HG02943 (cell line): ENCODE results near the gene MRGPRE.

ENCODE experiments used
- ATAC-seq: cut with Tn5 transposase; IDR thresholded peaks from one replicate; pipeline ENCODE4 v1.9.1; 2021; ENCODE audit warnings: mild to moderate bottlenecking, low read depth, moderate library complexity; ENCODE audit not compliant: unreplicated experiment

Gene MRGPRE

GRCh38 chr11:3227568-3228444, 4.4 kb downstream of the MRGPRE start:
- ATAC-seq, result no peak

DNA sequence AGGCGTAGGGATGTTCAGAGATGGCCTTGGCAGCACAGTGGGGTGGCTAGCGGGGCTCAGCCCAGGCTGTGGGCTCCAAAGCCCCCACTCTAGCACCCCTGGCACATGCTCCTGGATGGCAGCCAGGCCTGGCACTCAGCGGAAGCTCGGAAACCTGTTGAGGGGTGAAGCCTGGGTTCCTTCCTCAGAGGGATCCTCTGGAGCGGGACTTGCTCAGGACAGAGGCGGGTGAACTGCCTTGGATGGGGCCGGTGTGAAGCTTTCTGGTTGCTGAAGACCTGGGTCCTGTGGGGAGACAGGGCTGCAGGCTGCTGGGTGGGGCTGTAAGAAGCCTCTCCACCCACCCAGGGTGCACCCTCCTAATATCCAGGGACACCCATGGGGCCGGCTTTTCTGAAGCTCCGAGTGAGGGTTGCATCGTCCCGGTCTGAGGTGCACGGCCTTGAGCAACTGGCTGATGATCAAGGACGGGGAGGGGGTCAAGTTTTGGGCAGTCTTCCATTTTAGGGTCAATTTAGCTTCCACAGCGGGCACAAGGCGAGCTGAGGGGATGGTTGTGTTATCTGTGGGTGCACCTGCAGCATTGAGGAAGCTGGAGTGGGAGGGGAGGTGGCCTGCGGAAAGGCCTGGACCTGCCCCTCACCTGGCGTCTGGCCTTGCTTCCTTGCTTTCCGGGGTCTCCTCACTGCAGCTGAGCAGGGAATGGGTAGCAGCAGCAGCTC, 5.2 kb downstream of the MRGPRE start:
- ATAC-seq, result no peak

- ATAC-seq, result no peak
Observed at GRCh38 chr11:3225826-3226750, 6.1 kb downstream of the MRGPRE start.

GRCh38 chr11:3225159-3225758, 7.0 kb downstream of the MRGPRE start:
- ATAC-seq, result no peak

- no peak for ATAC-seq
Observed at GRCh38 chr11:3224401-3225057, 7.7 kb downstream of the MRGPRE start.

DNA sequence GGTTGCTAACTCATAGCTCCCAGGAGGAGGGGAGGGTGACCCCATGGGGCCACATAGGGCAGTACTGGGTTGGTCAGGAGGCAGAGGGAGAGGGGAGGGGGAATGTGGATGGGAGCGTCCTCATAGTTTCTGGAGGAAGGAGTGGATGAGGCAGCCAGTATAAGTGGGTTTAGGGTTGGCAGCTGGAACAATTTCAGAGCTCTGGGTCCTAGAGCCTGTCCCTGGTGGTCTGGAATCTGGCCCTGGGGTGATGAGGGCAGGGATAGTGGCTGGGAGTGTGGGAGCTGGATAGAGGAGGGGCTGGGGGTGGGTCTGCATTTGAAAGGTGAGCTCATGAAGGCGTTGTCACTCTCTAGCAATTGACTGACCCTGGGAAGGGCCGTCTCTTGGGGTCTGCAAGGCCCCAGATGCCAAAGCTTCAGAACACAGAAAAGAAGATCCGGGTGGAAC, 8.3 kb downstream of the MRGPRE start:
- no peak for ATAC-seq

GRCh38 chr11:3222941-3223915, 9.0 kb downstream of the MRGPRE start:
- ATAC-seq, result no peak

- ATAC-seq, result no peak
Observed at GRCh38 chr11:3222003-3222855, 10.0 kb downstream of the MRGPRE start.

DNA sequence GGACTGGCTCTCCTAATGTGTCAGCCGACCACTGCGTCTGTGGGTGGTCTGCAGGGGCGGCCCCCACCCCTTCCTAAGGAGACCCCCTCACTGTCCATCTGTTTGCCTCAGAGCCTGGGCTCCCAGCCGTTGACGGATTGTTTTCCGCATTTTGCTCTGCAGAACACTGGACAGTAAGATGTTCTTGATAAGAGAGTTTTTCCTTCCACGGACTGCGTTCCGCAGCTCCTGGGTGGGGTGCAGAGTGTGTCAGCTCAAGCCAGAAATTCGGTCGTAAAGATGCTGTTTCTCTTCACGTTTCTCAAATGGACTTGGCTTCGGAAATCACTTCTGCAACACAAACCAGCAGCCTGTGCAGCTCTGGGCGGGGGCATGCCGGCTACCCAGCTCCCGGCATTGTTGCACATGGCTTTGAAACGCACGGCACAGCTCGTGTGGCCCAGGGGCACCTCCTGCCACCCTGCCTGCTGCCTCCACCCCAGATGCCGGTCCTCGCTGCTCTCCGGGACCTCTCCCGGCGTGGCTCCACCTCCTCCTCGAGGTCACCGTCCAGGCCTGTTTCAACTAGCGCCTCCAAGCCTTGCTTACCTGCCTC, 10.7 kb downstream of the MRGPRE start:
- ATAC-seq, result no peak

DNA sequence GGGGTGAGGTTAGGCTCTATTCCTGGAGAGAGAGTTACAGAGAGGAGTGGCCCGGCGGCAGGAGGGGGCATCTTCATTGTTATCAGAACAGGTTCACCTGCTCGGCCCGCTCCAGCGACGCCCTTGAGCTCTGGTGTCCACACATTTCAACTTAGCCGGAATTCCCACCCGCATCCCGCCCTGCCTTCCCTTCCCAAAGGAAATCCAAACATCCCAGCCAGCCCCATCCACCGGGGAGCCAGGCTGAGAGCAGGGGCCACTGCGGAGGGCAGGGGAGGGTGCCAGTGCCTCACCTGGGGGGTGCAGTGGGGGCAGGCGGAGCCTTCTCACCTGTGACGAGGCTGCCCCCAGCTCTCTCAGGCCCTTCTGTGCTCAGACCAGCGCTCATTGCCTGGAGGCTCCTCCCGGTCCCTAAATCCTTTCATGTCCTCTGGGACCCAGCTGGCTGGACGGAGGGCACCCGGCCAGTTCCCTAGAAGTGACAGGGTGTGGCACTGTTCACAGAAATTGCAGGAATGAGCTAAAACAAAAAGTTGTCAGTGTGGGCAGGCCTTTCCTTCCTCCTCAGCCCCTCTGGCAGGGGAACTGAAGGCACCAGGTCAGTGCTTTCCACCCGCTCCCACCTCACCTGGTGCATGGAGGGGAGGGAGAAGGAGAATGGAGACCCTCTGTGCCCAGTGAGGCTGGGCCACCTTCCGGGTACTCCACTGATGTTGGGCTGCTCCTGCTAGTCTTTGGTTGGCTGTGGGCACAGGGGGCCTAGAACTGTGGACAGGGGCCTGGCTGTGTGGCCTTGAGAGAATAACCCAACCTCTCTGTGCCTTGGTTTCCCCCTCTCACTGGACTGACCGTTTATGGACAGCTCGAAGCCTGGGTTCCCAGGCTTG, 11.5 kb downstream of the MRGPRE start:
- no peak for ATAC-seq

DNA sequence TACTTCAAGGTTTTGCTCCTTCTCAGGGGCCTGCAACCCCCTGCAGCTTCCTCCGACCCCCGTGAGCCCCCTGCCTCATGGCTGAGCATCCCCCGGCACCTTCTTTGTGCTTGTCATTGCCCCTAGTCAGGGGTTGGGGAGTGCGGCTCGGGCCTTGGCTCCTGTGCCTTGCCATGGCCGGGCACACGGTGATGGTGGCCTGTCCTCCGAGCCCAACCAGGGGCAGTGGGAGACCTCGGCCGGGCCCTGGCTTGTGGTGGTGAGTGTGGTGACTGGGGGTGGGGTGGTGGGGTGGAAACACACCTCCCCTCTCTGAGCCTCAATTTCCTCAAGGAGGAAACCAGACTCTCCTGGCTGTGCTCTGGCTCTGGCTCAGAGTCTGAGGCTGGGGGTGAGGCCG, 12.1 kb downstream of the MRGPRE start:
- no peak for ATAC-seq

GRCh38 chr11:3219281-3219892, 12.8 kb downstream of the MRGPRE start:
- no peak for ATAC-seq

DNA sequence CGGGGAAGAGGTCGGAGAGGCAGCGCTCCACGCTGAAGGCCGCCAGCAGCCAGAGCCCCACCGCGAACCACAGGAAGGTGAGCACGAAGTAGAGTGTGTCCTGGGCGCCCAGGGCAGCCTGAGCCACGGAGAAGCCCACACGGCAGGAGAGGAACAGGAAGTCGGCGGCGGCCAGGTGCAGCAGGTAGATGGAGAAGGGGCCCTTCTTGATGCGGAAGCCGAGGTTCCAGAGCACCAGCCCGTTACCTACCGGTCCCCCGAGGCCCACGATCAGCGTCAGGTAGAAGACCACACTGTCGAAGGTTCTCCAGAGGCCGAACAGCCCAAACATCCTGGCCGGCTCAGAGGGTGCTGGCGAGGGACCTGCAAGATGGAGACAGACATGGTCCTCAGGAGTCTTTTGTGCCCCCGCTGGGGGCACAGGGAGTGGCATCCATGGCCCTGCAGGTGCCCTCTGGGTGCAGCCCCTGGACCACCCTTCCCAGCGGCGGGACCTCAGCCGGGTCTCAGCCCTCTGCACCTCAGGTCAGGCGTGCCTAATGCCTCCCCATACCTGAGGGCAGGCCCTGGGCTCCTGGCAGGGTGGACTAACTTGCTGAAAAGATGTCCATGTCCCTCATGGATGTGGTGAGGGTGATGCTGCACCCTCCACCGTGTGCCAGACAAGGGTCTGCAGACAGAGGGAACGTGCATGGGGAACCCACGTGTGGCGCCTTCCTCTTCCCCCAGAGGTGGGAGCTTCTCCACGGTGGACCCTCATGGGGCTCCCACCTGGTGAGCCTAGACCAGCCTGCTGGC, 13.5 kb downstream of the MRGPRE start, which contains the start of gene MRGPRG:
TSS of gene MRGPRG (minus strand) at position 331 of the 798 bp plus-strand sequence. CDS start at position 331, 0 bp downstream.
- no peak for ATAC-seq

DNA sequence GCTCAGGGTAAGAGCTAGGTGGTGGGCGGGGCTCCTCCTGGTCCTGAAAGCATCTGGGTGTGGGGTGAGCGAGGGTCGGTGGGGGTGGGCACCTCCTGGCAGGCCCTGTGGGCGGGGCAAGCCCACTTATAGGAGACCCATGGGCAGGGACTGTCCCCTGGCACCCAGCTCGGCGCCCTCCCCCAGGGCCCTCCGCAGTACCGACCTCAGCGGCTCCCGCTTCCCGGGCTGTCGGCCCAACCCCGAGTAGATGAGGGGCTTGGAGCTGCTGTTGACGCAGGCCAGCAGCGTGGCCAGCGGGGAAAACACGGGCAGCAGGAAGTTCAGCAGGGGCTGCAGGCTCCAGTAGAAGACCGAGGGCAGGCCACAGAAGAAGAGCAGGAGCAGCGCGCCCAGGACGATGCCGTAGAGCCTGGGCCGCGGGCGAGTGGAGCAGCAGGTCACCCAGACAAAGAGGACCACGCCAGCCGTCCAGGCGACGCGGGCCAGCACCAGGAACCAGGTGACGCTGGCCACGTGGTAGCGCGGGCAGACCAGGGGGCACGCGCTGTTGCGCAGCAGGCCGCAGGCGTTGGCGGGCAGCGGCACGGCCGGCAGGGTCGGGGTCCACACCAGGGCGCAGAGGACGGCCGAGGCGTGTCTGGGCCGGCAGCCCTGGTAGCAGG, 14.3 kb downstream of the MRGPRE start:
- ATAC-seq, result no peak
